ENCODE data around the gene SPINK14. TPM values are rescaled to one million over a fixed set of nuclear protein-coding genes. Genes with fewer than 3 reads are reported as not detected.

SPINK14 gene
- total and polyA plus RNA-seq, 2 donors from 2014 or later: not detected

- no peak overlapping the region for H3K9ac ChIP-seq (ENCODE audit: low read length in 3 of 3)
- H3K4me1 ChIP-seq (ENCODE audit: control insufficient read depth in 2 of 3, insufficient read depth in 2 of 3, low read depth in 1 of 3, low read length in 3 of 3): no peaks in the 10 kb centered on the region
- no peaks in the 10 kb centered on the region for H3K36me3 ChIP-seq (ENCODE audit: control insufficient read depth in 2 of 3, insufficient read depth in 3 of 3, low read length in 3 of 3)
- DNase-seq (no peak), FAIRE-seq (no peak)
- TF ChIP-seq CTCF (IDR thresholded peaks at IDR 0.05; ENCODE audit: borderline replicate concordance, extremely low read depth, insufficient read depth): no peak
- no peaks in the 10 kb centered on the region for H3K27me3 ChIP-seq (ENCODE audit: control insufficient read depth, insufficient read depth, low read length)
- H3K9me3 ChIP-seq (ENCODE audit: control insufficient read depth in 2 of 3, insufficient read depth in 1 of 3, low read length in 3 of 3): no peaks in the 10 kb centered on the region
- intact Hi-C loops (cut with DNase I): no loop called here
- H3K27ac ChIP-seq (ENCODE audit: low read depth in 2 of 2, low read length in 2 of 2): no peak overlapping the region
- H3K4me3 ChIP-seq (ENCODE audit: low read length in 3 of 3): no peak overlapping the region
Observed at GRCh38 chr5:148152781-148153180, 15.6 kb upstream of the SPINK14 start.

GRCh38 chr5:148156609-148157008 is 11.7 kb upstream of the SPINK14 start:
- Histone ChIP-seq H3K9ac (ENCODE audit: low read length in 3 of 3) (no peak overlapping the region), H3K9me3 (ENCODE audit: control insufficient read depth in 2 of 3, insufficient read depth in 1 of 3, low read length in 3 of 3) (no peaks in the 10 kb centered on the region), H3K27me3 (ENCODE audit: control insufficient read depth, insufficient read depth, low read length) (no peaks in the 10 kb centered on the region), H3K27ac (ENCODE audit: low read depth in 2 of 2, low read length in 2 of 2) (no peak overlapping the region), H3K4me3 (ENCODE audit: low read length in 3 of 3) (no peak overlapping the region), H3K36me3 (ENCODE audit: control insufficient read depth in 2 of 3, insufficient read depth in 3 of 3, low read length in 3 of 3) (no peaks in the 10 kb centered on the region), H3K4me1 (ENCODE audit: control insufficient read depth in 2 of 3, insufficient read depth in 2 of 3, low read depth in 1 of 3, low read length in 3 of 3) (no peaks in the 10 kb centered on the region)
- no peak for FAIRE-seq
- no peak for DNase-seq
- TF ChIP-seq CTCF (IDR thresholded peaks at IDR 0.05; ENCODE audit: borderline replicate concordance, extremely low read depth, insufficient read depth): no peak
- intact Hi-C loops (cut with DNase I): no loop called here

- Histone ChIP-seq H3K27ac (ENCODE audit: low read depth in 2 of 2, low read length in 2 of 2) (no peak overlapping the region), H3K36me3 (ENCODE audit: control insufficient read depth in 2 of 3, insufficient read depth in 3 of 3, low read length in 3 of 3) (no peaks in the 10 kb centered on the region), H3K4me3 (ENCODE audit: low read length in 3 of 3) (no peak overlapping the region), H3K9ac (ENCODE audit: low read length in 3 of 3) (no peak overlapping the region), H3K27me3 (ENCODE audit: control insufficient read depth, insufficient read depth, low read length) (no peaks in the 10 kb centered on the region), H3K9me3 (ENCODE audit: control insufficient read depth in 2 of 3, insufficient read depth in 1 of 3, low read length in 3 of 3) (no peaks in the 10 kb centered on the region), H3K4me1 (ENCODE audit: control insufficient read depth in 2 of 3, insufficient read depth in 2 of 3, low read depth in 1 of 3, low read length in 3 of 3) (no peaks in the 10 kb centered on the region)
- intact Hi-C loops (cut with DNase I): no loop called here
- no peak for DNase-seq
- no peak for TF ChIP-seq CTCF (IDR thresholded peaks at IDR 0.05; ENCODE audit: borderline replicate concordance, extremely low read depth, insufficient read depth)
- no peak for FAIRE-seq
Observed at GRCh38 chr5:148162038-148162437, 6.3 kb upstream of the SPINK14 start.

- H3K36me3 ChIP-seq (ENCODE audit: control insufficient read depth in 2 of 3, insufficient read depth in 3 of 3, low read length in 3 of 3): no peaks in the 10 kb centered on the region
- DNase-seq (no peak), FAIRE-seq (no peak)
- H3K9ac ChIP-seq (ENCODE audit: low read length in 3 of 3): no peak overlapping the region
- H3K9me3 ChIP-seq (ENCODE audit: control insufficient read depth in 2 of 3, insufficient read depth in 1 of 3, low read length in 3 of 3): no peaks in the 10 kb centered on the region
- intact Hi-C loops (cut with DNase I): no loop called here
- H3K4me1 ChIP-seq (ENCODE audit: control insufficient read depth in 2 of 3, insufficient read depth in 2 of 3, low read depth in 1 of 3, low read length in 3 of 3): no peaks in the 10 kb centered on the region
- no peak overlapping the region for H3K4me3 ChIP-seq (ENCODE audit: low read length in 3 of 3)
- H3K27me3 ChIP-seq (ENCODE audit: control insufficient read depth, insufficient read depth, low read length): no peaks in the 10 kb centered on the region
- no peak overlapping the region for H3K27ac ChIP-seq (ENCODE audit: low read depth in 2 of 2, low read length in 2 of 2)
- no peak for TF ChIP-seq CTCF (IDR thresholded peaks at IDR 0.05; ENCODE audit: borderline replicate concordance, extremely low read depth, insufficient read depth)
Observed at GRCh38 chr5:148163345-148163744, 5.0 kb upstream of the SPINK14 start.

All from kidney (tissue), 14 donors.